HCT116 (cell line): ENCODE measurements around the gene FBXO42. TPM values are rescaled to one million over a fixed set of nuclear protein-coding genes. Genes with fewer than 3 reads are reported as not detected.

Experiments
- ATAC-seq: fragments of 200-7000 bp; cut with Tn5 transposase; 2 replicates; pipeline ENCODE4 v1.9.1; 2020; ENCODE audit warnings: mild to moderate bottlenecking, moderate library complexity
- BruUV-seq: library from RNA; stranded (reverse); fragments of 400-500 nt; replicated peaks from 2 replicates; lab custom pipeline; 2021; lab: Mats Ljungman, UMichigan
- CTCF ChIA-PET: fragments of 300-600 bp; sonication (Branson Sonifier 250); formaldehyde crosslinking; loops from one replicate; lab custom pipeline; 2021; ENCODE audit warnings: antibody characterized with exemption; lab: Charles Lee
- POLR2A ChIA-PET: fragments of 300-600, 350-600 bp; sonication (Branson Sonifier 250); formaldehyde crosslinking; loops from one replicate; lab custom pipeline; 2021; ENCODE audit warnings: antibody characterized with exemption; lab: Charles Lee
- RAD21 ChIA-PET, 2 experiments: fragments of 300-600 bp; sonication (Branson Sonifier 250); formaldehyde crosslinking; loops; one replicate each; lab custom pipeline; 2023; ENCODE audit warnings: low total read pairs in 2 of 2; ENCODE audit not compliant: uncharacterized antibody in 2 of 2, unreplicated experiment in 2 of 2, low non-redundant PET in 1 of 2; lab: Charles Lee
- DNase-seq: peaks from one replicate; pipeline ENCODE4 v3.0.0-alpha.2; 2010; ENCODE audit warnings: low read depth, low spot score
- H2AFZ ChIP-seq: fragments of 200-600 bp; shearing (Covaris generic), sonication (generic); 2 replicates; pipeline ENCODE4 v1.6.1; 2017; ENCODE audit warnings: low read depth, mixed run types, mixed read lengths, antibody characterized with exemption, low read length; ENCODE audit not compliant: poor library complexity, severe bottlenecking
- H3K27ac ChIP-seq: 2 replicates; pipeline ENCODE4 v1.5.1; 2012; ENCODE audit warnings: low read depth, low read length
- H3K27me3 ChIP-seq: fragments of 200-600 bp; sonication (generic); 2 replicates; pipeline ENCODE4 v1.6.1; 2016; ENCODE audit warnings: mixed run types, low read length, mixed read lengths; ENCODE audit not compliant: insufficient read depth
- H3K36me3 ChIP-seq, 2 experiments: fragments of 200-500 bp in 1 of 2; fragments of 200-600 bp in 1 of 2; sonication (Bioruptor generic) in 1 of 2; sonication (generic) in 1 of 2; 2 replicates each; pipeline versions ENCODE4 v1.5.1 to v1.6.1; 2014 to 2016; ENCODE audit warnings: low read length in 2 of 2, inconsistent platforms in 1 of 2, mixed read lengths in 1 of 2, mixed run types in 1 of 2; ENCODE audit not compliant: insufficient read depth in 2 of 2, control insufficient read depth in 1 of 2
- H3K4me1 ChIP-seq, 2 experiments: fragments of 200-600 bp in 1 of 2; sonication (generic) in 1 of 2; 2 replicates each; pipeline versions ENCODE4 v1.5.1 to v1.6.1; 2012 to 2017; ENCODE audit warnings: low read length in 2 of 2, inconsistent platforms in 1 of 2, mild to moderate bottlenecking in 1 of 2, mixed read lengths in 1 of 2, mixed run types in 1 of 2, moderate library complexity in 1 of 2; ENCODE audit not compliant: insufficient read depth in 2 of 2, control insufficient read depth in 1 of 2
- H3K4me2 ChIP-seq: fragments of 200-600 bp; sonication (generic); 2 replicates; pipeline ENCODE4 v1.6.1; 2017; ENCODE audit warnings: mixed run types, low read length, mixed read lengths
- H3K4me3 ChIP-seq, 2 experiments: fragments of 200-600 bp in 1 of 2; sonication (generic) in 1 of 2; replicated peaks in 1 of 2; 2 replicates each; pipeline ENCODE4 v1.5.1; 2011 to 2016; ENCODE audit warnings: low read length in 2 of 2, control low read depth in 1 of 2, low read depth in 1 of 2, mild to moderate bottlenecking in 1 of 2, mixed read lengths in 1 of 2, mixed run types in 1 of 2
- H3K79me2 ChIP-seq: fragments of 200-600 bp; sonication (generic); 2 replicates; pipeline ENCODE4 v1.6.1; 2017; ENCODE audit warnings: mild to moderate bottlenecking, mixed run types, low read length, moderate library complexity, mixed read lengths; ENCODE audit not compliant: insufficient read depth
- H3K9ac ChIP-seq: fragments of 200-600 bp; sonication (generic); 2 replicates; pipeline ENCODE4 v1.6.1; 2016; ENCODE audit warnings: low read length, mixed read lengths
- H3K9me2 ChIP-seq: fragments of 200-600 bp; sonication (generic), shearing (Covaris generic); 2 replicates; pipeline ENCODE4 v1.6.1; 2017; ENCODE audit warnings: mixed run types, mild to moderate bottlenecking, moderate library complexity; ENCODE audit not compliant: insufficient read depth
- H3K9me3 ChIP-seq, 2 experiments: fragments of 200-500 bp in 1 of 2; fragments of 200-600 bp in 1 of 2; sonication (Bioruptor generic) in 1 of 2; sonication (generic) in 1 of 2; 2 replicates each; pipeline ENCODE4 v1.6.1; 2014 to 2017; ENCODE audit warnings: low read length in 2 of 2, mixed read lengths in 2 of 2, inconsistent platforms in 1 of 2, low read depth in 1 of 2, mild to moderate bottlenecking in 1 of 2, mixed run types in 1 of 2, moderate library complexity in 1 of 2; ENCODE audit not compliant: control insufficient read depth in 1 of 2, insufficient read depth in 1 of 2
- H4K20me1 ChIP-seq: fragments of 200-600 bp; sonication (generic), shearing (Covaris generic); 2 replicates; pipeline ENCODE4 v1.6.1; 2017; ENCODE audit warnings: mixed run types, mild to moderate bottlenecking, moderate library complexity; ENCODE audit not compliant: insufficient read depth
- ATF3 ChIP-seq: IDR thresholded peaks from 2 replicates; pipeline ENCODE4 v1.6.1; 2012
- ELF1 ChIP-seq: IDR thresholded peaks from 2 replicates; pipeline ENCODE4 v1.6.1; 2012; ENCODE audit warnings: low read depth, borderline replicate concordance
- EZH2 ChIP-seq: fragments of 200-600 bp; sonication (generic); IDR thresholded peaks from 2 replicates; pipeline ENCODE4 v1.6.1; 2017; ENCODE audit warnings: antibody characterized with exemption, mixed run types
- FOSL1 ChIP-seq: IDR thresholded peaks from 2 replicates; pipeline ENCODE4 v1.6.1; 2012; ENCODE audit warnings: low read depth
- JUND ChIP-seq: IDR thresholded peaks from 2 replicates; pipeline ENCODE4 v1.6.1; 2012
- MAX ChIP-seq: IDR thresholded peaks from 2 replicates; pipeline ENCODE4 v1.6.1; 2012
- POLR2A ChIP-seq: IDR thresholded peaks from 2 replicates; pipeline ENCODE4 v1.7.0; 2011; ENCODE audit warnings: borderline replicate concordance; ENCODE audit not compliant: insufficient read depth, insufficient read length; ENCODE audit errors: extremely low read depth
- SIN3A ChIP-seq: IDR thresholded peaks from 2 replicates; pipeline ENCODE4 v1.6.1; 2012; ENCODE audit warnings: low read depth
- SP1 ChIP-seq: IDR thresholded peaks from 2 replicates; pipeline ENCODE4 v1.6.1; 2012; ENCODE audit warnings: low read depth
- SRF ChIP-seq: IDR thresholded peaks from 2 replicates; pipeline ENCODE4 v1.6.1; 2012; ENCODE audit warnings: low read depth
- TCF7L2 ChIP-seq: IDR thresholded peaks from 2 replicates; pipeline ENCODE4 v1.7.0; 2011; ENCODE audit warnings: borderline replicate concordance, inconsistent platforms; ENCODE audit not compliant: insufficient read depth, insufficient read length; ENCODE audit errors: extremely low read depth
- YY1 ChIP-seq: IDR thresholded peaks from 2 replicates; pipeline ENCODE4 v1.6.1; 2011; ENCODE audit warnings: low read length, low read depth, moderate library complexity, mild to moderate bottlenecking; ENCODE audit not compliant: insufficient replicate concordance; ENCODE audit errors: extremely low read depth
- ZBTB33 ChIP-seq: IDR thresholded peaks from 2 replicates; pipeline ENCODE4 v1.6.1; 2011; ENCODE audit warnings: mild to moderate bottlenecking, low read length, moderate library complexity; ENCODE audit not compliant: insufficient replicate concordance; ENCODE audit errors: extremely low read depth
- ZFX ChIP-seq: fragments of 450-650 bp; IDR thresholded peaks from 2 replicates; pipeline ENCODE4 v1.6.1; 2017
- intact Hi-C: fragments of 100-400 bp; cut with micrococcal nuclease; formaldehyde crosslinking; loops from 2 replicates; pipeline ENCODE4 v1.10.0; 2022
- total RNA-seq: library from RNA; stranded (reverse); gene quantifications from one replicate; pipeline ENCODE4 v1.2.1, GENCODE V29; 2021; ENCODE audit not compliant: unreplicated experiment

The FBXO42 gene
- total RNA-seq, 1 experiment from 2014 or later = 20.6 TPM

GRCh38 chr1:16367968-16368890 lies 15.9 kb upstream of the FBXO42 start:
- CTCF ChIA-PET = interaction anchor here (1.3 kb wide), 1 partner anchor 252 kb away, joined by 4 read pairs; no protein-coding TSS in a partner anchor
- Histone ChIP-seq H3K9me2 (no peaks in the 10 kb centered on the region), H3K4me2 (peak overlapping the region; percentile 87), H3K4me1 (peaks cover 4 to 35% of the 10 kb centered on the region in 2 experiments; a peak in 3 of 4 replicates), H3K27me3 (no peaks in the 10 kb centered on the region), H3K27ac (peak overlapping the region; percentile 92), H3K9me3 (no peaks in the 10 kb centered on the region), H3K79me2 (peaks cover 58% of the 10 kb centered on the region), H2AFZ (no peak overlapping the region), H4K20me1 (peaks cover 9% of the 10 kb centered on the region; the same call in 1 of the 2 replicates), H3K9ac (peak overlapping the region; percentile 99), H3K36me3 (no peaks in the 10 kb centered on the region), H3K4me3 (peak overlapping the region; percentile 61 to 96)
- RAD21 ChIA-PET = no interaction called here
- no peak for TF ChIP-seq YY1
- peak; percentile 28 for TF ChIP-seq TCF7L2
- POLR2A ChIA-PET = interaction anchor here (1.6 kb wide), 1 partner anchor 20 kb away, joined by 4 read pairs; no protein-coding TSS in a partner anchor
- DNase-seq = no peak
- ATAC-seq = peak; percentile 27; the same call in 1 of the 2 replicates
- intact Hi-C loops = loop anchor here (1.0 kb wide), 1 partner anchor 162 kb away; no protein-coding TSS in a partner anchor
- no TSS peak for BruUV-seq

GRCh38 chr1:16367258-16367967 lies 15.1 kb upstream of the FBXO42 start:
- H3K9ac ChIP-seq = peak overlapping the region; percentile 99
- DNase-seq = peak; percentile 65
- H3K4me3 ChIP-seq = peak overlapping the region; percentile 61 to 96
- peaks cover 4 to 37% of the 10 kb centered on the region in 2 experiments; a peak in 3 of 4 replicates for H3K4me1 ChIP-seq
- H2AFZ ChIP-seq = no peak overlapping the region
- TSS peak; percentile 56 for BruUV-seq
- peaks cover 9% of the 10 kb centered on the region; the same call in 1 of the 2 replicates for H4K20me1 ChIP-seq
- POLR2A ChIA-PET = interaction anchor here (1.6 kb wide), 1 partner anchor 19 kb away, joined by 4 read pairs; no protein-coding TSS in a partner anchor
- peaks cover 50% of the 10 kb centered on the region for H3K79me2 ChIP-seq
- intact Hi-C loops = loop anchor here (1.0 kb wide), 1 partner anchor 161 kb away; no protein-coding TSS in a partner anchor
- no peaks in the 10 kb centered on the region for H3K36me3 ChIP-seq
- RAD21 ChIA-PET = no interaction called here
- H3K27ac ChIP-seq = peak overlapping the region; percentile 92
- ATAC-seq = peak; percentile 80
- no peaks in the 10 kb centered on the region for H3K27me3 ChIP-seq
- H3K9me2 ChIP-seq = no peaks in the 10 kb centered on the region
- CTCF ChIA-PET = interaction anchor here (1.2 to 1.3 kb wide), 2 partner anchors 11 to 253 kb away, joined by 3 to 4 read pairs; no protein-coding TSS in a partner anchor
- H3K9me3 ChIP-seq = no peaks in the 10 kb centered on the region
- peak overlapping the region; percentile 87 for H3K4me2 ChIP-seq
- no peak for TF ChIP-seq ELF1
- no peak for TF ChIP-seq ATF3
- TF ChIP-seq ZFX = peak; percentile 100
- TF ChIP-seq EZH2 = no peak
- no peak; the same call in 1 of the 2 replicates for TF ChIP-seq SRF
- peak; percentile 67; the same call in 1 of the 2 replicates for TF ChIP-seq SP1
- no peak for TF ChIP-seq FOSL1
- TF ChIP-seq TCF7L2 = no peak
- TF ChIP-seq POLR2A = peak; percentile 54
- peak; percentile 71; the same call in 1 of the 2 replicates for TF ChIP-seq SIN3A
- TF ChIP-seq YY1 = no peak
- peak; percentile 86 for TF ChIP-seq MAX
- no peak for TF ChIP-seq JUND
- TF ChIP-seq ZBTB33 = no peak
